HepG2 (cell line): ENCODE measurements around the gene RNASE8.

ENCODE experiments used
- CTCF ChIP-seq: sonication (generic); formaldehyde crosslinking; IDR thresholded peaks from 2 replicates; pipeline ENCODE4 v1.5.0; 2020; ENCODE audit warnings: mild to moderate bottlenecking, missing genetic modification reagents, moderate library complexity
- EZH2 ChIP-seq: conservative IDR thresholded peaks from 2 replicates; pipeline ENCODE4 v1.6.1; 2012; ENCODE audit warnings: mild to moderate bottlenecking, low read depth, low read length, moderate library complexity
- FOXO4 ChIP-seq: sonication (generic); formaldehyde crosslinking; conservative IDR thresholded peaks from 2 replicates; pipeline ENCODE4 v1.8.1; 2023; ENCODE audit warnings: missing genetic modification reagents
- GPBP1L1 ChIP-seq: sonication (generic); formaldehyde crosslinking; IDR thresholded peaks from 2 replicates; pipeline ENCODE4 v1.5.0; 2020; ENCODE audit warnings: mild to moderate bottlenecking, missing genetic modification reagents
- NKX3-1 ChIP-seq: sonication (generic); formaldehyde crosslinking; IDR thresholded peaks from 2 replicates; pipeline ENCODE4 v1.5.0; 2020; ENCODE audit warnings: missing genetic modification reagents
- POLR2A ChIP-seq, 2 experiments: IDR thresholded peaks; 2 replicates each; pipeline ENCODE4 v1.6.1; 2011; ENCODE audit warnings: low read depth in 2 of 2, low read length in 2 of 2, mild to moderate bottlenecking in 1 of 2, moderate library complexity in 1 of 2; ENCODE audit not compliant: insufficient read depth in 1 of 2
- RFX5 ChIP-seq: IDR thresholded peaks from 2 replicates; pipeline ENCODE4 v1.6.1; 2011; ENCODE audit warnings: low read depth, low read length, improper control_type of control experiment
- ZBTB14 ChIP-seq: sonication (generic); formaldehyde crosslinking; IDR thresholded peaks from 2 replicates; pipeline ENCODE4 v1.4.0; 2020; ENCODE audit warnings: missing genetic modification reagents
- ZFP41 ChIP-seq: sonication (generic); formaldehyde crosslinking; IDR thresholded peaks from 2 replicates; pipeline ENCODE4 v1.4.0; 2020; ENCODE audit warnings: mild to moderate bottlenecking, missing genetic modification reagents, borderline replicate concordance
- ZNF737 ChIP-seq: sonication (generic); formaldehyde crosslinking; IDR thresholded peaks from 2 replicates; pipeline ENCODE4 v1.5.0; 2020; ENCODE audit warnings: missing genetic modification reagents, mild to moderate bottlenecking, borderline replicate concordance
- ZSCAN5A ChIP-seq: sonication (generic); formaldehyde crosslinking; IDR thresholded peaks from 2 replicates; pipeline ENCODE4 v1.8.0; 2022; ENCODE audit warnings: mild to moderate bottlenecking, missing genetic modification reagents, borderline replicate concordance
- TF ChIP-seq, protein P1 (sequence below): sonication (generic); formaldehyde crosslinking; IDR thresholded peaks from 2 replicates; pipeline ENCODE4 v1.9.0; 2022; ENCODE audit warnings: missing genetic modification reagents, mild to moderate bottlenecking, borderline replicate concordance

GRCh38 chr14:21019366-21019765, 38.3 kb upstream of the RNASE8 start:
- TF ChIP-seq NKX3-1 (CRISPR knock-in tag) (no peak), ZBTB14 (no peak), ZSCAN5A (no peak), CTCF (CRISPR knock-in tag) (no peak), EZH2 (no peak), RFX5 (no peak), ZFP41 (CRISPR knock-in tag) (no peak), POLR2A (IDR thresholded peaks at IDR 0.05; ENCODE audit: insufficient read depth in 1 of 2, low read depth in 2 of 2, low read length in 2 of 2) (no peak), FOXO4 (CRISPR knock-in tag) (no peak), GPBP1L1 (CRISPR knock-in tag) (no peak), ZNF737 (no peak)
- TF ChIP-seq, protein P1, sequence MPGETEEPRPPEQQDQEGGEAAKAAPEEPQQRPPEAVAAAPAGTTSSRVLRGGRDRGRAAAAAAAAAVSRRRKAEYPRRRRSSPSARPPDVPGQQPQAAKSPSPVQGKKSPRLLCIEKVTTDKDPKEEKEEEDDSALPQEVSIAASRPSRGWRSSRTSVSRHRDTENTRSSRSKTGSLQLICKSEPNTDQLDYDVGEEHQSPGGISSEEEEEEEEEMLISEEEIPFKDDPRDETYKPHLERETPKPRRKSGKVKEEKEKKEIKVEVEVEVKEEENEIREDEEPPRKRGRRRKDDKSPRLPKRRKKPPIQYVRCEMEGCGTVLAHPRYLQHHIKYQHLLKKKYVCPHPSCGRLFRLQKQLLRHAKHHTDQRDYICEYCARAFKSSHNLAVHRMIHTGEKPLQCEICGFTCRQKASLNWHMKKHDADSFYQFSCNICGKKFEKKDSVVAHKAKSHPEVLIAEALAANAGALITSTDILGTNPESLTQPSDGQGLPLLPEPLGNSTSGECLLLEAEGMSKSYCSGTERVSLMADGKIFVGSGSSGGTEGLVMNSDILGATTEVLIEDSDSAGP: no peak
